GM19043 (cell line): ENCODE measurements around the gene ADAMTS17.

Experiments used
- ATAC-seq: cut with Tn5 transposase; IDR thresholded peaks from one replicate; pipeline ENCODE4 v1.9.1; 2021; ENCODE audit warnings: low read depth; ENCODE audit not compliant: unreplicated experiment

The ADAMTS17 gene

DNA sequence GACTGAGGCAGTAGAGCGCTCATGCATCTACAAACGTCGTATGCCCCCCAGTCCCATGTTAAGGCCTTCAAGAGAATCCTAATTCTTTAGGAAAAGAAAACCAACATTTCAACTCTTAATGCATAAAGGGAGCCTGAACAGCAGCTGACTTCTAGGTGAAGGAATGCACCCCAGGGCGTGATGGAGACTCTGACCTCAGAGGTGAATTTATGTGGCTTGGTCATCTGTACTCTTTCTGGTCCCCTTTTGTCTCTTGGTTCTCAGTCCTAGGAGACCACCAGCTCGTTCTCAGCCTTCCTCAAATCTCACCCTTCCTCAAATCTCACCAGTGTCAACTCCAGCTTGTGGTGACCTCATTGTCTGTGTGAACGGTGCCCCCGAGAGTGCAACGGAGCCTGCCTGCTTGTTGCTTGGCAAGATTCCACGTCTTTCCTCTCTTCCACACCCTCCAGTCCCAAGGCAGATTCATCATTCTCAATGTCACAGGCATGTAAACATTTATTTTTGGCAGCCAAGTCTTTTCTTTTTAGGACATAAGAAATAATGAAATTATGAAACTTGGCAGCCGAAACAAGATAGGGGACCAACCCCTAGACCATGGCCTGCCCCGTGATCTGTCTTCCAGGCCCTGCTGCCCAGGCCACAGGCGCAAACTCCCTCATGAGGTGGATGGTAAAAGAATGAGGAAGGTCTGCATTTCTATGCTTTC lies 166.2 kb downstream of the ADAMTS17 start:
- no peak for ATAC-seq

DNA sequence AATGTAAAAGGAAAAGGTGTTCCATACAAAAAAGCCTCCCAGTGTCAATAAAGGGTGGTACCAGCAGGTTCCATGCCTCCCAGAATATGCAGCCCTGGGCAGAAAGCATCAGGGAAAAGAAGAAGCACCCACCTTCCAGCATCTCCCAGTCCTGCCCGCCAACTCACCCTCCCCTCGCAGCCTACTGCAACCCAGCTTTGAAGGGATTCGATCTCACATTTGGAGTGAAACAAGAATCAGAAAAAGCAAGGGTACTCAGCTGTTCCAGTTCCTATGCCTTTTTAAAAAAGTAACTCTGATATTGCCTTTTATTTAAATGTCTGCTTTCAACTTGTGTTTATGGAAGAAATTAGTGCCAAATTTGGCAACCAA lies 166.9 kb downstream of the ADAMTS17 start:
- ATAC-seq, result no peak

DNA sequence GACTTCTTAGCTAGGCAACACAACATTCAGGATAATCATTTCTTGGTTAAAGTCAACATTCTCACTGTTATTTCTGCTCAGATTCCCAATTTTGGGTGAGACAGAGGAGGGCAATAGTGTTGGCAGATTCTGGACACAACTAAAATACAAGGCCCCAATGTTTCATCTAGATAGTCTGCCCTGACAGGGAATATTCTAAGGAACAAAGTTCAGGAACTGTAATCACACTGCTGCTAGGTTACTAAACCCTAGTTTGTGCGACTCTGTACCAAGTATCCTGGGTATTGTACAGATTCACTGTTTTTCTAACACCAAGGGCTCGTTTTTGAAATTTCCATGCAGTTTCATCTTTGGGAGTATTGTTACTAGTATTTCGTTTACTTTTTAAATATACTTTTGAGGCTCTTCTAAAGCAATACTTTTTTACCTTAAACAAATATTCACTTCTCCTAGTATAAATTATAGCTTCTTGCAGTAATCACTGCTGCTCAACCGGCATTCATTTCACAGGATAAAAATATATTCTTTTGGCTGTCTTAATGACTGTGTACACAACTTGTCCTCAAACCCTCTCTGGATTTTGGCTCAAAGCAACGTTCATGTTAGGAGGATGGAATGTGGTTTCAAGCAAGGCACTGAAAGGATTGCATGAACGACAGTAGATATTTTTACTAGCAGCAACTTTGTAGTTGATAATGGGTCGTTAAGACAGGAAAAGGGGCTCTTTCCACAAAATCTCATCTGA lies 167.4 kb downstream of the ADAMTS17 start:
- no peak for ATAC-seq

DNA sequence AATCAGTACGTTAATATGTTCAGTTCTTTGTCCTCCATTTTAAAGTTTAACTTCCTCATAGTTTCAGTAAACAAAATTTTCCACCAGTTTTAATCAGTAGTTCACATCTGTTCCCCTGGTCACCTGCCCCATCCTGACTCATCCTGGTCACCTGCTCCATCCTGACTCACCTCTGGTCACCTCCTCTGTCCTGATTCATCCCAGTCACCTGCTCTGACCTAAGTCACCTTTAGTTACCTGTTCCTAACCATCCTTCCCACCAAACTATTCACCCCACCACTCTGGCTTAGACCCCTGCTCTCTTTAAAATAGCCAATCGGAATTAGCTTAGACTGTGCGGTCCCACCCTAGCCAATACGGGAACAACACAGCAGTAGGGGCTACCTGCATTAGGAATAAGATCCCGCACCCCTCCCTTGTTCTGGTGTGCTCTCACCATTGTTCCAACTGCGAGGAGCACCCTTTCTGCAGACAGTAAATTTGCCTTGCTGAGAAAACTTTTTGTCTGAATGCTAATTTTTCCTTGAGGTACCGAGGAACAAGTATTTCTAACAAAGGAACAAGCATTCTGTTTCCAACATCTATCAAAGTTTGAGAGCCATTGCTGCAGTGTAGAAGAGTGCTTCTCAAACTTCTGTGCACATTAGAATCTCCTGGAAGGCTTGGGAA lies 169.3 kb downstream of the ADAMTS17 start:
- ATAC-seq, result no peak

DNA sequence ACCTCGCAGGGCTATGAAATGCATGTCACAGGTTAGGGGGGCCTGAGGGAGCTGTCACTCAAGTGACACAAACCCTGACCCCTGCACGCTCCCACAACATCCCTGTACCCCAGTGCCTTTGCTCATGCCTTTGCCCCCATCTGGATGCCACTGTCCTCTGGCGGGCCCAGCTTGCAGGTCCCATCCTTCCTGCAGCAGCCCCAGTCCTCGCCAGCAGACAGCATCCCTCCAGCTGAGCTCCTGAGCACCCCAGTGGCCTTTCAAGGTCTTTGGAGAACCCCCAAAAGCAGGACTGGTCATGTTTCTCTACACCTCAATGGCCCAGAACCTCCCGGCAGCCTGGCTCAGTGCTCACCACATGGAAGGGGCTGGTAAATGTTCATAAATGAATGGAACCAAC lies 170.4 kb downstream of the ADAMTS17 start:
- no peak for ATAC-seq

DNA sequence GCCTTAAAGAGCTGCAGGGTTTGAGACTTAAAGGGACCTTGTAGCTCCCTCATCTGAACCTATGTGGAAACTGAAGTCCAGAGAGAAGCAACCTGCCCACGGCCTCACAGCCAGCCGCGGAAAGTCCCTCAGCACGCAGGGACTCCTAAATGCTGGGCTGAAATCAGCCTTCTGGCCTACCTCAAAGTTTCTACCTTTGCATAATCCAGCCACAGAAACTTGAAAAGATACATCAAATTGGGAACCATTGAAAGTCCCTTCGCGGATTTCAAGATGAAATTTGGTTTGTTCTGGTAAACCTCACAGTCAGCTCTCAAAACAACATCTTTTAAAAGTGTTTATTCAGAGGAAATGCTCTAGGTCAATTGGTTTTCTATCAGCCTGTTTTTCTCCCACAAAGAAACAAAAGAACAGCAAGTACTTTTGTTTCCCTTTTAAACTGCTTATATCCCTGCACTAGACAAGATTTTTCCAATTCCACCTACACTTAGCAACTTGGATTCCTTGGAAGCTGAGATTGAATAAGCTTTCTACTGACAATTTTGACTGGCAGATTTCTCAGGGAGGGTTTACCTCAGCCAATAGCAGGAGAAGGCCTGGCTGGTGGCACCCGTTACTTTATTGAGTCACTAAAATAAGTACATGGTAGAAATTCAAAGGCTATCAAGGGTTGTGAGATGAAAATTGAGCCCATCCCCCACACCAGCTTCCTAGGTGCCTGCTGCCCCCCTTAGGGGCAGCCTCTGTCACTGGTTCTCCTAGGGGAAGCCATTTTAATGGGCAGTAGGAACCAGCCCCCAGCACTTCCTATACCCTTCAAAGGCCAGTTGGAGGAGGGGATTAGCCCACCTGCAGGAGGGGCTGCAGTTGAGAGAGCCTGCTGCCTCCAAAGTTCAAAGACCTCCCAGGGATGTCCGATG lies 171.2 kb downstream of the ADAMTS17 start:
- peak; percentile 83 for ATAC-seq

DNA sequence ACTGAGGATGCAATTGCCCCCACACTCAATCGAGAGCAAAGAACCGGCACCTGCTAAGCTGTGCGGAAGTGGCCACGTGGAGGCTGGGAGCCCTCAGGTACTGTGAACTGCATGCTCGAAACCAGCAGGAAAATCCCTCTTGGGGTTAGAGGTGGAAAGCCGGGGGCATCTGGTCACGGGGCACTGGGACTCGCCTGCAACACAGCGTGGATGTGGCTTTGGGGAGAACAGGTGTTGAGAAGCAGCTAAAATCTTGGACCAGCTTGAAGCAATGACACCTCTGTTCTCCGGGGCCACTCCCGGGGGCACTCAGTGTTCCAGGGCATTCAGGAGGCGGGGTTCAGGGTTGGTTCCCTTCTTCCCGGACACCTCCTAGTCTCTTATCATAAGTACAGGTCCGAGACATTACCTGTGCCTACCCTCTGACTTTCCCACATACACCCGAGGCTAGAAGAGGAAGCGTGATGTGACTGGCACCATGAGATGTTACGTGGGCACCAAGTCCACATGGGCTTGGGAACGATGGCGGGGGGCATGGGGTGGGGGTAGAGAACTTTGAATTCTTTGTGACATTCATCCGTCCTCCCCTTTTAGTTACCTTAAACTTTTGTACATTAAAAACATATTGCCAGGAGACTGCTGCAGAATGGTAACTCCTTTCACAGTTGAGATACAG lies 172.0 kb downstream of the ADAMTS17 start:
- no peak for ATAC-seq

DNA sequence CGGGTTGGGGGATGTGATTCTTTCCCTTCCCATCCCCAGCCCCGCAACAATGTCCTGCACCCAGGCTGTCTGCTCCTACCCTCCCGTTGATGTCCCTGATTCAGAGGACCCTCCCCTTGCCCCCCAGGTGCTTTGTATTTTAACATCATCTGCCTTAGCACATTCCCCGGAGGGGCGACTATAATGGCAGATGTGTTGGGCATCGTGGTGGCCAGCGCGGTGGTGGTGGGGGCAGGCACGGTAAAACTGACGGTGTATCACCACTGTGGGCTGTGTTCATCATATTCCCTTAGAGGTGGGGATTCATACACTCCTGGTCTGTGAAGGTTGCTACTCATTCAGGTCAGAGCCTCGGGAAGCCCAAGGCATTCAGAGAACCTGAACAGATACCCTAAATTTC lies 173.0 kb downstream of the ADAMTS17 start:
- no peak for ATAC-seq

DNA sequence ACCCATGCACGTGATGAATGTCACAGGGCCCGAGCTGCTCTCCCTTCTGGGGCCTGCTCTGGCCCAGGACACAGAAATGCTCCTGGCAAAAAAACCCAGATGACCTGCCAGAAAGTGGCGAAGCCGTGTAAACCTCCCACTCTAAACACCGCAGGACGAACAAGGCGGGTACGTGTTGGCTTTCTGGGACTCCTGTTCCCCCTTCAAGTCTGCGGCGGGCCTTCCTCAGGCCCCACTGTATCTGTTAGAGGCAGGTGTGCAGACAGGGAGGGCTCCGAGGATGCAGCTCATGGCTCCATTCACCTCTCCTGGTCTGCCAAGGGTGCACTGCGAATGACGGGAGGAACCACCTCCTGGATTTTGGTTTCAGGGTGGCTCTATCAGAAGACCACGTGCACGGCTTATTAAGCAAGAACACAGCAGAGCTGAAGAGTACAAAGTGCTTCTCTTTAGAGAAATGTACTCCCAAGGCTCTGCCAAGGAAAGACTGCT lies 173.8 kb downstream of the ADAMTS17 start:
- ATAC-seq, result no peak

DNA sequence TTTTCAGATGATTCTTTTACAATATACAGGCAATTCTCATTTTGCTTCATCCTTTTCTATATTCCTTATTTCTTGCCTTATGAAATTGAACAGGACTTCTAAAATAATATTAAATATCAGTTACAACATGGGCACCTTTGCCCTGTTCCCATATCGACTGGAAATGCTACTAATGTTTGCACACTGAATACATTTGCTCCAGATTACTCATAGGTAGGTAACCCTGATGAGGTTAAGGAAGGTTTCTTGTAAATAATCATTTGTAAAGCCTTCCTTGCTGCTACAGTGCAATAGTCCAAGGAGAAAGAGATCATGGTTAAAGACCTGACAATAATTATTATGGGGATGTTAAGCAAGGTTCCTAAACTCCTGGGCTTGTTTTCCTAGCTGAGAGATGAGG lies 175.5 kb downstream of the ADAMTS17 start:
- ATAC-seq, result no peak

DNA sequence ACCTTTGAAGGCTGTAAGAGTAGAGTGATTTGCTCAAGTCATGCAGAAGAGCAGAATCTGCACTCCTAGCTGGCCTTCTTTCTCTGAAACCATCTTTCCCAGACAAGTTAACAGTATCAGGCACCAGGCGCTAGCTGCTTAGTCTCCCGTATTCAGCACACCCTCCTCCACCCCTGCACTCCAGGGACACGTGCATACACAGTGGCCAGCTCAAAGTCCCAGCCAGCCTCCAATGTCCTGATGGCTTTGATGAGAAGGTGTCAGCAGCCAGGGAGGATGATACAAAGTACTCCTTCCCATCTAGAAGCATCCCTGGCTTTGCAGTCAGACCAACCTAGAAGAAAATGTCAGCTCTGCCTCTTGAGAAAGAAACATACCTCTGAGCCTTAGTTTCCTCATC lies 177.8 kb downstream of the ADAMTS17 start:
- no peak for ATAC-seq

DNA sequence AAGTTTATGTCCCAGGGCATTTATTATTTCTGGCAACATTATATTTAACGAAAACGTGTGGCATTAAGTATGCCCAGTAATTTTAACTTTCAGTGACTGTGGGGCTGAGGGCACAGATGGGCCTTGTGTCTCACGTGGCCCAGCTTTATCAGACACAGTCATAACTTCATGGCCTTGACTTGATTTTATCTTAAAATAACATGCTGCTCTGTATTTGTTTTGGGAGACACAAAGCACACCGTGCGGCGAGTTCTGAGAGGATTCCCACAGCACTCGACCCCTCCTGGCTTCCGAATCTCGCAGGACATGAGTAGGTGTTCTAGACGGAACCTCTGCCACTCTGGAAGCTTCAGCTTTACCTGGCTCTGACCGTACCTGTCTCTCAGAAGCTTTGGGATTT lies 180.8 kb downstream of the ADAMTS17 start:
- no peak for ATAC-seq

DNA sequence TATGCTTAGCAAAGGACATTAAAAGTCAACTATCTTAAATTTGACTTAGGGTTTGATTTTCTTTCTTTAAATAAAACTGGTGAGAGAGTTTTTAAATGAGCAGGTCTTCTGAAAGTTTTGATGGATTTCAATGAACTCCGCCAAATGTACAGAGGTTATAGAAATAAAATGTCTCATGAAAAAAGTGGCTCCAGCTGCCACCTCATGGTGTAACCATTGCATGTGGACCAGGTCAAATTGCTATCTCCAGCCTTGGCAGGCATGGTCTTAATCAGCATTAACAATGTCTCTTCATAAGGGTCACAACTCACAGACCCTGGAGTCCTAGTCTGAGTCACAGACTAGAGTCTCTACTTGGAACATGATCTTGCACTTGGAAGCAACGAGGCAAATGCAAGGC lies 182.3 kb downstream of the ADAMTS17 start:
- ATAC-seq, result no peak

DNA sequence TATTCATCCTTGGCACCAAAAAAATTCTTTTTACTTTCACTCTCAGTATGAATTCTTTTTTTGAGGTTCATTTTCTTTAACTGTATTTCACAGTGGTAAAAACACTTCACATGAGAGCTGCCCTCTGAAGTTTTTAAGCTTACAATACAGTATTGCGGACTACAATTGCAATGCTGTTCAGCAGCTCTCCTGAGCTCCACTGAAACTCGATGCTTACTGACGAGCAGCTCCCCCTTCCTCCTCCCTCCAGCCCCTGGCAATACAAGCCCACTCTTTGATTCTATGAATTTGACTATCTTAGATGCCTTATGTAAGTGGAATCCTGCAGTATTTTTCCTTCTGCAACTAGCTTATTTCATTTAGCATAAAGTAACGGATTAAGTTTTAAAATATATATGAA lies 183.4 kb downstream of the ADAMTS17 start:
- ATAC-seq, result no peak

DNA sequence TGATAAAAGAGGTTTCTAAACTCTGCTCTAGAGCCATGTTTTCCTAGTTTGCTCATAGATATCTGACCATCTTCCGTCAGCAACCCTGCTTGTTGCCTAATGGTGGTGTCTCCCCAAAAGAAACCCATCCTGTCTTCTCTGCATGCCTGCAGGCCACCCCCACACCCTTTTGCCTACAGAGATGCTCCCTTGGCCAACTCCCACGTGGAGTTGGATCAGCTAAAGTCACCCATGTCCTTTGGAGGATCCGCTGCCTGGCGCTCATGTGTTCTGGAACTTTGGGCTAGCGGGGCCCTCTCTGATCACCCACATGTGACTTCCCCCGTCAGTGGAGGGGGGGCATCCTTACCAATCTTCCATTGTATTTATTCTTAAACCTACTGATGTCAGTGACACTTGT lies 185.6 kb downstream of the ADAMTS17 start:
- ATAC-seq, result no peak

DNA sequence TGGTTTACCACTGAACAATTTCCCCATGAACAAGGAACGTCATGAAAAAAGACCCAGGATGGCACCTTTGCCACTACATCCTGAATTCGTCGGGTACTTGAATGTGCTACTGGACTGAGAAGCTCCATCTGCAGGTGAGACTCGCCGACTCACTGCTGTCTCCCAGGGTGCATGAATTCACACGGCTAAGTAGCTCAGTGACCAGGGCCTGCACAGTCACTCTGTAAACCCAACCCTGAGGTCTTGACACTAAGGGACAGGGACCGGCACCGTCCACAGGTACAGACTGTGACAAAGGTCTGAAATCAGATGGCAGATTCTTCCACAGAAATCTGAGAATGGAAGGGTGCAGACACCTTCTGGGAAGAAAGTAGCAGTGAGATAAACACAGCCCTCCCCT lies 187.4 kb downstream of the ADAMTS17 start:
- no peak for ATAC-seq

DNA sequence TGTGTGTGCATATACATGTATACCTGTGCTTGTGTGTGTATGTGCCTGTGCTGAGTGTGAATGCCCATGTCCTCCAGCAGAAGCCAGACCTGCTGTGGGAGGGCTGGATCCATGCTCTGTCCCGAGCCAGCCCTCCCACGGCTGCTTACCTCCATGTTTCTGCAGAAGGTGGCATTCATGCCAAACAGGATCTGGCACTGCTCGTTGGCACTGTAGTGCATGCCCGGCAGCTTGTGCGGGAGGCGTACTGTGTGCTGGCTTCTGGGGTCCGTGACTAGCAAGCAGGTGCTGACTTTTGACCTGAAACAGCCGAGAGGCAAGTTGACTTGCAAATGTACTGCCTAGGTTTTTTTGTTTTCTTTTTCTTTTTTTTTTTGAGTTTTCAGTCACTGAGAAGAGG lies 189.3 kb downstream of the ADAMTS17 start:
- ATAC-seq, result no peak

DNA sequence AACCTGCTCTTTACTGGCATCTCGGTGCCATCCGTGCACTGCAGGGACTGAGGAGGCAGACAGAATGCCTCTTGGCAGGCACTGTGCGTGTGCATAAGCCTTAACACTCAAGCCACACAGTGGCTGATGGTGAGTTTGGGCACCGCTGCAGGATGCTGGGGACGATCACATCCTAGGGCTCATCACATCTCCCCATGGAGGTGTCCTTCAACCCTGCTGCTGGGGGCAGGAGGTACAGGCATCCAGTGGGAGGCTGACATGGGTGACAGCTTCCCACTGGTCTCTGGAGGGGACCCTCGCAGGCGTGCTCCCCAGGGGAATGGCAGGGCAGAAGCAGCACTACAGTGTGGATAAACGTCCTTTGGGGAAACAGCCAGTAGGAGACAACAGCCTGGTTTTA lies 190.9 kb downstream of the ADAMTS17 start:
- ATAC-seq, result no peak

DNA sequence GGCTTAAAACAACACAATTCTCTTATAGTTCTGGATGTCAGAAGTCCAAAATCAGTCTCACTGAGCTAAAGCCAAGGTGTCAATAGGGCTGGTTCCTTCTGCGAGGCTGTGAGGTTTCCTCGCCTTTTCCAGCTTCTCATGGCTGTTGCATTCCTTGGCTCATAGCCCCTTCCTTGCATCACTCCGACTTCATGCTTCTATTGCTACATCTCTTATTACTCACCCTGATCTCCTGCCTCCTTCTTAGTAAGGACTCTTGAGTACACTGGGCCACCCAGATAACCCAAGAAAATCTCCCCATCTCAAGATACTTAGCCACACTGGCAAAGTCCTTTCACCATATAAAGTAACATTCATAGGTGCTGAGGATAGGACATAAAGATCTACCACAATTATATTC lies 193.9 kb downstream of the ADAMTS17 start:
- ATAC-seq, result no peak

DNA sequence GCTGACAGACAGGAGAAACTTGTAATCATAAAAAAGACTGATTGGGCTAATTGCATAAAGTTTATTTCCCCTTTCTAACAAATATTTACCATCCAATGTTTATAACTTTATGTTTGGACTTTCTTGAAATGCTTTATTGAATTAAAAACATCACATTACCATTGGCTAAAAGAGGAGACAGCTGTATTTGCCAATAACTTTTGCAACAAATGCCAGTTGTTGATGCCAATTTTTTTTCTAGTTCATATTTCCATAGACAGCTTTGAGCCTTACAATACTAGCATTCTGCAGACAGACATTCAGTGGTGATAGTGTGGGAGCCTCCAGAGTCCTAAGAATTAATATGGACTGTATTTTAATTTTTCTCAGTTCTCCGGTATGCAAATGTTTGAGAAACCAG lies 198.4 kb downstream of the ADAMTS17 start:
- ATAC-seq, result no peak
